HG03108 (cell line): ENCODE data around the gene PRRC2A.

ENCODE experiments used
- ATAC-seq: cut with Tn5 transposase; IDR thresholded peaks from one replicate; pipeline ENCODE4 v1.9.1; 2021; ENCODE audit warnings: moderate library complexity; ENCODE audit not compliant: unreplicated experiment

Gene PRRC2A

DNA sequence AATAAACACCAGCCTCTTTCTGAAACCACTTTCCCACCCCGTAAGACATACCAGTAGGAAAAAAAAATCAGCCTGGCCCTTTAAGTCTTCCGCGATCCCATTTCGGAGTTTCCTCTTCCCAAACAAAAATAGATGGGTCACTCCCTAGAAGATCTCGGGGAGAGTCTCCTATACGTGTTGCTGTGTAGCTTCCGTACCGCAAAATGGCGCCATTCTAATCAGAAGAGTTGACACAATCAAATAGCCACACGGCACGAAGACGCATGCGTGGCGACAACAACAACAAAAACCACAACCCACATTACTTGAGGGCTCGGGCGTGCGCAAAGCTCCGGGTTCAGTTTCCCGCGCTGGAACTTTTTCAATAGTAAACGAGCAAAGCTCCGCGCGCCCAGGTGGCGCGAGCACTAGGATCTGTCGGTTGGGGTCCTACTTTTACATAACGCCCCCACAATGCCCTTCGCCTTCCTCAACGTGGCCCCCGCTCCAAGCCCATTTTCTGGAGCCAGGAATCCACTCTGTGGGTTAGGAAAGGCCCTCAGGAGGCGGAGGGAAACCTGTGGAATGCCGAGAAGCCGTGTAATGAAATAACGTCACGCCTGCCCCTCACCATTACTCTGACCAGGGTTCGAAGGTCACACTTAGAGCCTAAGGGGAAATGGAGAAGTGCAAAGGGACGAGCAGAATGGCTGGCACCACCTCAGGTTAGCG is 44.4 kb downstream of the PRRC2A start, which contains the start of gene GPANK1:
TSS of gene GPANK1 (minus strand) at position 208 of the 711 bp plus-strand sequence. CDS start 519 bp downstream, outside the sequence.
- ATAC-seq: peak; percentile 27

DNA sequence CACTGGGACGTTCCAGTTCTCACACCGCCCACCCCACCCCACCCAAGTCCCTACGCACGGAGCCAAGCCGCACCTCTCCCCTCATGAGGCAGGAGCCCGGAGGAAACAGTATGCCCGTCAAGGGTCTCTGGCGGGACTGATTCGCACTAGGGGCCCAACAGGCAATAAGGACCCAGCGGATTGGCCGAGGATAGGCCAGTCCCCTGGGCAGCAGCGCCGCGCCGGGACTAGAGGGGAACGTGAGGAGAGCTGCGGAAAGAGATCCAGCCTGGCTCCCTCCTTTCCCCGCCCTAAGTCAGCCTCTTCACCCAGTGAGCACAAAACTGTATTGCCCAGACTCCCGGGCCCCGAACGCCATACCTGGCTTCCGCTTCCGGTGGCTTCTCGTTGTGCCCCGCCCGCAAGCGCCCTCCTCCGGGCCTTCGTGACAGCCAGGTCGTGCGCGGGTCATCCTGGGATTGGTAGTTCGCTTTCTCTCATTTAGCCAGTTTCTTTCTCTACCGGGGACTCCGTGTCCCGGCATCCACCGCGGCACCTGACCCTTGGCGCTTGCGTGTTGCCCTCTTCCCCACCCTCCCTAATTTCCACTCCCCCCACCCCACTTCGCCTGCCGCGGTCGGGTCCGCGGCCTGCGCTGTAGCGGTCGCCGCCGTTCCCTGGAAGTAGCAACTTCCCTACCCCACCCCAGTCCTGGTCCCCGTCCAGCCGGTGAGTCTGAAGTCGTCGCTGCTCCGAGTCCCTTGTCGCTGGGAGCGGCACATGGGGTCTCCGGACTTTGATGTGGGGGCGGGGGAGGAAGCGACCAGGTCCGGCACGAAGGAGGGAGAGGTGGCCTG is 45.2 kb downstream of the PRRC2A start, which contains the start of gene CSNK2B:
TSS of gene CSNK2B (plus strand) at position 580 of the 836 bp plus-strand sequence. CDS start 752 bp downstream, outside the sequence.
- ATAC-seq: peak; percentile 75

DNA sequence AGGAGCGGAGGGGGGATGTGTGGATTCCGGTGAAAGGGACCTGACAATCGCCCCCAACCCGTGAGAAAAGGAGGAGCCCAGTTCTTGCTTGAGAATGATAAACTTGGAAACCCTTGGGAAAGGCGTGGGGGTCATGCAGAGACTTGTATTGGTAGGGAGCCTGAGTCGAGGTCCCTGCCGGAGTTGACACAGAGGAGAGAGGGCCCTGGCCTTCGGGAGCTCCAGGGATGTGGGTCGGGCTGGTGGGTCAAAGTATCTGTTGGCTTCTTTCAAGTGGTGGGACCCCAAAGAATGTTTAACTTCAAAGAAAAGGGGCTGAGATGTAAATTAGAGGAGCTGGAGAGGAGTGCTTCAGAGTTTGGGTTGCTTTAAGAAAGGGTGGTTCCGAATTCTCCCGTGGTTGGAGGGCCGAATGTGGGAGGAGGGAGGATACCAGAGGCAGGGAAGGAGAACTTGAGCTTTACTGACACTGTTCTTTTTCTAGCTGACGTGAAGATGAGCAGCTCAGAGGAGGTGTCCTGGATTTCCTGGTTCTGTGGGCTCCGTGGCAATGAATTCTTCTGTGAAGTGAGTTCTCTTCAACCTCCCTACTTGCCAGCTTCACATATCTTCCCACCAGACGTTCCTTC is 45.9 kb downstream of the PRRC2A start:
- no peak for ATAC-seq

DNA sequence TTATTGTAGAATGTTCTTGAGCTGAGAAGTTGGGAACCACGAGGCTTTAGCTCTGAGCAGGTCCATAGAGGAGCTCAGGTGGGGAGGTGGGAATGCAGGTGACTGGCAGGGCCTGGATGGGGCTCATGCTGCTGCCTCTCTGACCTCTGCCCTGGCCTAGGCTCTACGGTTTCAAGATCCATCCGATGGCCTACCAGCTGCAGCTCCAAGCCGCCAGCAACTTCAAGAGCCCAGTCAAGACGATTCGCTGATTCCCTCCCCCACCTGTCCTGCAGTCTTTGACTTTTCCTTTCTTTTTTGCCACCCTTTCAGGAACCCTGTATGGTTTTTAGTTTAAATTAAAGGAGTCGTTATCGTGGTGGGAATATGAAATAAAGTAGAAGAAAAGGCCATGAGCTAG is 49.2 kb downstream of the PRRC2A start, which contains the start of gene LY6G5B:
TSS of gene LY6G5B (plus strand) at position 301 of the 400 bp plus-strand sequence. CDS start 975 bp downstream, outside the sequence.
- ATAC-seq: no peak

DNA sequence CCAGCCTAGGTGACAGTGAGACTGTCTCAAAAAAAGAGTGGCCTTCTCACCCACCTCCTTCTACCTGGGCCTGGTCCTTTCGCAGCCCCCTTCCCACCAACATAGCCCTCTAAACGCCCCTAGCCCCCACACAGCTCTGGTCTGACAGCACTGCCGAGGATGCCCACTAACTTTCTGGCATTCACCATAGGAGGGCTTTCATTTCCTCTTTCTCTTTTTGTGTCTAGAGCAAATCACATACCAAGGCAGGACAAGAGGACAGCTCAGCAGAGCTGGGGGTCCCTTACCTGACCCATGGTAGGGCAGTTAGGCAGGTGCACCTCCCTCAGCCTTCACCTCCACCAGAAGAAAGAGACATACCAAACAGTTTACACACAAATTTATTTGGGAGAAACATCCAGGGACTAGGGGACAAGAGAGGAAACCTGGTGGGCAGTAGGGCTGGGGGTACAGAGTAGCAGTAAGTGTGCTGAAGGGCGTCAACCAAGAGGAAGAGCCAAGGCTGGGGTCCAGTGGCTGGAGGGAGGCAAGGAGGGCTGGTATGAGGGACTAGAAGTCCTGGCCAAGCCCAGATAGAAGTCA is 55.9 kb downstream of the PRRC2A start:
- no peak for ATAC-seq

DNA sequence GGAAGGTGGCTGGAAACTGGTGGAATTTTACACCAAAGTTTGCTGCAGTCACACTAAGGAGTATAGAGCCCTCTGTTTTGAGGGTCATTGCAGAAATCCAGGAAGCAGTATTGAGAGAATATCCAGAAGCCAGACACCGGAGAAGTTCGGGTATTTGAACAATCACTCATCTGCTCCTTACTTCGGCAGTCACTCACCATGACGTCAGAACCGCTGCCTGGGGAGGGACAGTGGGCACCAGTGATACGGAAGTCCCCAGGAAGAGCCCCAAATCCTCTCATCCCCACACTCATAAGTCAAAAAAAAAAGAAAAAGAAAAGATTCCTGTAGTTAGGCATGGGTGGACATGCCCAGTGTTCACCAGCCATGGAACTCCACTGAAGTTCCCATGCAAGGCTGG is 56.4 kb downstream of the PRRC2A start:
- no peak for ATAC-seq

DNA sequence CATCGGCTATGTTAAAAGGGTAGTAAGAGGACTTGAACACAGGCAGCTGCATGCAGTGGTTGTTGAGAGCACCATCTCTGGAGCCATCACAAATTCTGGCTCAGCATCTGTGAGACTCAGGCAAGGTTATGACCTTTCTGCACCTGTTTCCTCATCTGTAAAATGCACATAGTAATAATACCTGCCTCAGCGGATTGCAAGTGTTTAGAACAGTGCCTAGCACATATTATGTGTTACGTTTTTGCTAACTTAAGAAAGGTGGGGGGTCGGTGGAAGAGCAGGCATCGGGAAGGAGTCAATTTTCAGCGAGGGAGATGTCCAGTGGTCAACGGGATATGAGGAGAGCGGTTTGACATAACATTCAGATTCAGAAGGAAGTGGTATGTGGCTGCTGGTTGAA is 57.4 kb downstream of the PRRC2A start:
- ATAC-seq: no peak

DNA sequence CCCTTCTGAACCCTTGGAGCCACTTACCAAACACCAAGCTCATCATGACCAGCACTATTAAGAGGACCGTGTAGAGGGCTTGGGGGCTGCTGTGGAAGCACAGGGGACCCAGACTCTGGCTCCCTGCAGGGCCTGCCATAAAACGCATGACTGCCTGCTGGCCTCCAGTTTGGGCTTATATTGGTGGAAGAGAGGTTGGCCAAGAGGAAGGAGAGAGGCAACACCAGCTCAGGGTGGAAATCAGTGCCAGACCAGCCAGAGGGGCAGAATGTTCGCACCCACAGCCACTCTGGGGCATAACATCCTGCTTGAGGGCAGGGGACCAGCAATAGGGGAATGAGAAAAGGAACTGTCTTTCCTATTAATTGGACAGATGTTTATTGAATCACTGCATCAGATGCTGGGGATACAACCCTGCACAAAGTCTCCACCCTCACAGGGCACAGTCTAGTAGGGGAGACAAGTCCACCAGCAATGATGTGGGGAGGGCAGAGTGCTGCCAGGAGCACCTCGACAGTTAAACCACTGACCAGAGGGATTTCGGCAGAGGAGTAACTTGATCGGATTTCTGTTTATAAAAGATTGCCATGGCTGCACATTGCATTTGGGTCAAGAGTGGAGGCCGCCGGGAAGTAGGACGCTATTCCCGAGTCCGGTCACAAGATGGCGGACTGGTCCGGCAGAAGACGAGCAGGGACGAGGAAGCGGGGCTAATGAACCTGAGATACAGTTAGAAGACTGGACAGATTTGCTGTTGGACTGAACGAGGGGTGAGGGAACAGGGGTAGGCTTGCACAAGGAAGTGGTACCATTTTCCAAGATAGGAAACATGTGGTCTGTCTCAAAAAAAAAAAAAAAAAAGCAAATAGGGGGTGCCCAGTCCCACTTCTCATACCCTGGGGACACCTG is 60.0 kb downstream of the PRRC2A start, which contains the start of gene LY6G5C:
TSS of gene LY6G5C (minus strand) at position 842 of the 909 bp plus-strand sequence. CDS start at position 148, 694 bp downstream.
- peak; percentile 48 for ATAC-seq

DNA sequence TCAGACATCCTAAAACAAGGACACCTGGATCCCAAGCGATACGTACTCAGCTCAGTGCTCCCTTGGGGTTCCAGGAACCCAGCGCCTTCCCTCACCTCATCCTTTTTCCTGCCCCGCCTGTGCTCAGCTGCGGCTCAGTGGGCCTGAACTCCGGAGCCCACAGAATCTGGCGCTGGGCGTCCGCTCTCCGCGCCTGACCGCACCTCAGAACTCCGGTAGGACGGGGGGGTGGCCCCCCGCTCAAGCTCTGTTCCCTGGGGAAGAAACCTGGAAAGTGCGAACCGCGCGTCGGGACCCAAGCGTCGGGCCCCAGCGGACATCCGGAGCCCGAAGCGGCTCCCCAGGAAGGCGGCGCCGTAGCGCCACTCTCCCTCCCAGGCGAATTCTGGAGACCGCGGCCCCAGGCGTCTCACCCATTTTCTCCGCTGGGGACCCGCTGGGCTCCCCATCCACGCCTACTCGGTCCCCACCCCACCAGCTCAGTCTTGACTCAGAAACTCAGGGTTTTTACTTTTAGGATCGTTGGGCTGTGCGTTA is 60.7 kb downstream of the PRRC2A start:
- ATAC-seq: no peak

DNA sequence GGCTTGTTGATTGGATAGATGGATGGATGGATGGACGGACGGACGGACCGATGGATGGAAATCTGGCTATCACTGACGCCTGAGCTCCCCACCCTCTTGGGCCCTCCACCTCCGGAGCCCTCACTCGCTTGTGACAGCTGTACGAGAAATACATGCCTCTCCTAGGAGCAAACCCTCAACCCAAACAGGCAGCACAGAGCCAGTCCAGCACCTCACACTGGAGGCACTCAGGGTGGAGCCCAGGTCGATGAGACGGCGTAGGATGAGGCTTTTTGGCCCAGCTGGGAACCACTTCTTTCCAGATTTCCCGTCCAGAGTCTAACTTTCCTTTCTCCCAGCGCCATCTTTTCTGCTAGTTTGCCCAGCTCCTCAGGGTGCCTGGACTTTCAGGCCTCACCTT is 63.1 kb downstream of the PRRC2A start:
- no peak for ATAC-seq

DNA sequence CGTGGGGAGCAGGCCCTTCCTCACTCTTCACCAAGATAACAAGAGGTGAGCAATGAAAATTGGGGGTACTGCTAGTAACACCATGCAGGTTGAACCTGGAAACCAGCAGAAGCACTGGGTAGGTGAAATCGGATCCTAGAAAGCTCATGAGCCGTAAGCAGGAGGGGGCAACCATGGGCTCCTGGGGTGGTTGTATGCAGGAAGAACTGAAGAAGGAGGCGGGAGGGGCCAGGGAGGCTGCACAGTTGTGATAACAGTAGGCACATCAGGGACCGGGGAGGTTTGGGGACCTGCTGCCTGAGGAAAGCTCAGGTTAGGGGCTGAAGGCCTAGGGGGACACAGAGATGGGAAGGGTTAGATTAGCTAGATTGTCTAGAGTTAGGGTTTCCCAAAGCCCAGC is 66.0 kb downstream of the PRRC2A start:
- no peak for ATAC-seq

DNA sequence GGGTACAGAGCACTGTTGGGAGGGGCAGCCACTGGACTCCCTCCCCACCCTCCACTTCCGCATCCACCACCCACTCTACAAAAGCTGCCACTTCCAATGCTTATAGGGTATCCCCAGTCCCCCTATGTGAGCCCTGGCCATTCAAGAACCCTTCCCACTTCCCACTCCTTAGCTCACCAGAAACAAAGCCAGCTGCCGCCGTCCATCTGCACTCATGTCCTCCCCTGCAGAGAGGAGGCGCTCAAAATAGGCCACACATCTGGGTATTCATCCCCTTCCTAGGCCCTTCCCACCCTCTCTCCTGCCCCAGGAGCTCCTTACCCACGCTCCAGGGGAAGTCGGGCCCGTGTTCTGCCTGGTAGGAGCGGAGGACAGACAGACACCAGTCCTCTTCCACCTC is 66.8 kb downstream of the PRRC2A start:
- no peak for ATAC-seq
